GM19240 (cell line): Measurements from ENCODE around the gene NTMT1.

ENCODE experiments used
- DNase-seq: peaks from one replicate; pipeline ENCODE4 v3.0.0; 2011; ENCODE audit warnings: low spot score; ENCODE audit not compliant: insufficient read length

The NTMT1 gene

DNA sequence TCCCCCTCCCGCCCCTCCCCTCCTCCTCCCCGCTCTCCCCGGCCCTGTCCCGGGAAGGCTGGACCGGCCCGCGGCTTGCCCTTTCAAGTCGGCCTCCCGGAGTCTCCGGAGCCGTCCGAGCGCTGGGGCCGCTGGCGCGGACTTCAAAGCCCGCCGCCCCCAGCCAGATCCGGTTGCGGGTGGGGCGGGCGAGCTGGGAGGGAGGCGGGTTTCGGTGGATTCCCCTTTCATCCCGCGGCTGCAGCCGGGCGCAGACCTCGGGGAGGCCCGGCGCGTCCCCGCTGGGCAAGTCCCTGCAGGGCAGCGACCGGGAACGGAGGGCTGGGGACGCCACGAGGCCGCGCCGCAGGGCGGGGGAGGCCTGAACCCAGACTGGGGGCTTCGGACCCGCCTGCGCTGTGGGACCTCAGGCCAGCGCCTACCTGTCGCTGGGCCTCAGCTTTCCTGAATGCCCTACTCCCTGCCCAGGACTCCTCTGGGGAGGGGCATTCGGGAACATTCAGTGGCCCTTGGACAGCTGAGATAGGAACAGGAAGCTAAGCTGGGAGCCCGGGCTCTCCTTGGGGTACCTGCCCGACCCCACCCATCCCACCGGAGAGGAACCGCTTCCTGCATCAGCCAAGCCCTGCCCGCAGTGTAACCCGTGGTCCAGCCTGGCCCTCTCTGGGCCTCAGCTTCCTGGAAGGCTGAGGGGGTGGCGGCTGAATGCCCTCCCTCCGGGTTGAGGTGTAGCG lies 28.4 kb upstream of the NTMT1 start:
- no peak for DNase-seq

DNA sequence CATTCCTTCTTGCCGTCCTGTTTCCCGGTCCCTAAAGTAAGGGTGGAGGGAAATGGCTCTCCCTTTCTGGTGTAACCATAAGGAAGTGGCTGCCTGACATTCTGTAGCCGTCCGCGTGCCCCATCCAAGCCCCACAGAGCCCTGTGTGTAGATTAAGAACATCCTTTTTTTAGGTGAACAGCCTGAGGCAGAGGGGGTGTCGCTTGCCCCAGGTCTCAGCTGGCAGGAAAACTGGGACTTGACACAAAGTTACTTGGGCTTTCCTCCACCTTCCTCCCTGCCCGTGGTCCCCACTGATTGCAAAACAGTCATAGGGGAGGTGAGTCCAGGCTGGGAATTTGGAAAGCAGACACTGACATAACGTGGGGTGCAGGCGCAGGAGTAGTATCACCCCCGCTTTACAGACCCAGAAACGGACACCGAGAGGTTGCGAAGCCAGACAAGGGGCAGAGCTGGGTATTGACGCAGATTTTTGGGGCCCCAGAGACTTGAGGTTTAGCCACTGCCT lies 27.8 kb upstream of the NTMT1 start:
- DNase-seq: no peak

DNA sequence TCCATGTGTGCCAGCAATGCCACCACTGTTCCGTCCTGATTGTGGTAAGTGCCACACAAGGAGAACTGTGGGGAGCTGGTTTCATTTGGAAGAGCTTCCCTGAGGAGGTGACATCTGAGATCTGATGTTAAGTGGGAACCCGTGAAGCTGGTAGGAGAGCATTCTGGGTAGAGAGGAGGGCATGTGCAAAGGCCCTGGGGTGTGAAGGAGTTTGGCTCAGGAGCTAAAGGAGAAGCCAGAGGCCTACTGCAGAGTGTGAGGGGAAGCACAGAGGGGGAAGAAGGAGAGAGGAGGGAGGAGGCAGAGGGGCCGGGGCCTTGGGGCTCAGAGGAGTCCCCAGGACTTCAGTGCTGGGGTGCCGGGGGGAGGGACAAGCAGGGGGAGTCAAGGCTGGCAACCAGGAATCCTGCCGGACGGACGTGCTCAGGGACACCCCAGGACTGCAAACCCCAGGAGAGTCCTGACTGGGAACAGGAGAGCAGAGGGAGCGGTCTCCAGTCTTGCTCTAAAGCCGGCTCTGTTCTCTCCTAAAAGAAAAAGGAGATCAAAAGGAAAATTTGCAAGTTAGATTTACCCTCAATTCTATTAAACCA lies 24.8 kb upstream of the NTMT1 start:
- no peak for DNase-seq

DNA sequence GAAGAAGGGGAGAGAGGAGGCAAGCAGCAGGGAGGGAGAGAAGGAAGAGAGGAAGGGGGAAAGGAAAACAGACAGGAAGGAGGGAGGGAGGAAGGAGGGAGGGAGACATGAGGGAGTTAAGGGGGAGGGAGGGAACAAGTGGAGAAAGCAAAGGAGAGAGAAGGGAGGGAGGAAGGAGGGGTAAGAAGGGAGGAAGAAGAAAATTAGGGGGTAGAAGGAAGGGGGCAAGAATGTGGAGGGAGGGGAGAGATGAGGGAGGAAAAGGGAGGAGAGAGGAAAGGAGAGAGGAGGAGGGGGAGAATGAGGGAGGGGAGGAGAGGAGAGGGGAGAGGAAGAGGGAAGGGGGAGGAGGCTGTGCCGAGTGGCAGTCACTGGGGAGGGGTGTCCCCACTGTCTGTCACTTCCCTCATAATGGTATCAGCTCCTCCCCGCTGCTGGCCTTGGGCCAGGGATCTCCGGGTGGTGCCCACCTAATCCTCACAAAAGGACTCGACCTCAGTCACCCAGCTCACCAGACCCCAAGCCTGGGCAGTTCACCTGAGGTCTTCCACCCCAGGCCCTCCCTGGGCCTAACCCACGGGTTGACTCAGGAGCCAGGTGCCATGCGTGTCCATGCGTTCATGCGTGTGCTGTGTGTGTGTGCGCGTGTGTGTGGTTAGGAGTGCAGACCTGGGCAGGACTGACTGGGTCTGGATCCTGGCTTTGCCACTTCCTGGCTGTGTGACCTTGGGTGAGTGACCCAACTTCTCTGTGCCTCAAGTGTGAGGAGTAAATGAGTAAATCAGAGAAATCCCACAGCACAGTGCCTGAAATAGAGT lies 23.2 kb upstream of the NTMT1 start:
- no peak for DNase-seq

DNA sequence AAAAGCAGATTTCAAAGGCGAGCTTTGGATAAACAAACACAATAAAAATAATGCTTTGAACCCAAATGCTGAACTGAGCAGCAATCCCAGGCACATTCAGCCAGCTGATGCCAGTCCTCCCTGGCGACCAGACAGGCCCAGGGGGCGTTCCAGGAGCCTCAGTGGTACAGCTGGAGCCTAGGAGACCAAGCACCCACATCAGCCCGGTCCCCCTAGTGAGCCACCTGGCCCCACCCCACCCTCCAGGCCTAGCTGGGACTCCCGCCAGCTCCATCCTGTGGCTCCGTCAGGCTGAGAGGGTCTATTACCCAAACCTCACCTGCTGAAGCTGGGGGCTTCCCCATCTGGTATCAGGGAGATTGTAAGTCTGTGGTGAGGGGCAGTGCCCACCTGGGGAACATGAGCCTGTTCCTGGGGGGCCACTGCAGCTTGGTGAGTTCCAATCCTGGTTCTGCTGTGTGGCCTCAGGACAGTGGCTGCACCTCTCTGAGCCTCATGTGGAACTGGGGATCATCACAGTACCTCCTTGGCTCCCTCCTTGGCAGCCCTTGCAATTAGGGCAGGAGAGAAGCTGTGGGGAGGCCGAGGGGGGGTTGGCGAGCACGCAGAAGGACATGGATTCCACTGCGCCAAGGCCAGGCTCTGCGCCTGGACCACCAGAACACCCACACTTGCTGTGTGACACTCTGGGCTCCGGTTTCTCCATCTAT lies 21.8 kb upstream of the NTMT1 start:
- DNase-seq: no peak

DNA sequence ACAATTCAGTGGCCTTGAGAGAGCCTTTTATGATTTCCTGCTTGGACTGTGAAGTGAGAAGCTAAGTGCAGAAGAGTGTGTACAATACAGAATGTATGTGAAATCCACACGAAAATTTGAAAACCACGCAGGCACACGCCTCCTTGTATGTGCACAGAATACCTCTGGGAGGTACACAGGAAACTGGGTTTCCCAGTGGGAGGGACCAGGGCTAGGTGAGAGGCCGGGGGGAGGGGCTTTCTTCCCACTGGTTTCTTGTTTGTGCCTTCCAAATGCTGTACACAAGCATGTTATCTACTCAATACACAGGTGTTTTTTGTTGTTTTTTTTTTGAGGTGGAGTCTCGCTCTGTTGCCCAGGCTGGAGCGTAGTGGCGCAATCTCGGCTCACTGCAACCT lies 21.2 kb upstream of the NTMT1 start:
- DNase-seq: no peak

DNA sequence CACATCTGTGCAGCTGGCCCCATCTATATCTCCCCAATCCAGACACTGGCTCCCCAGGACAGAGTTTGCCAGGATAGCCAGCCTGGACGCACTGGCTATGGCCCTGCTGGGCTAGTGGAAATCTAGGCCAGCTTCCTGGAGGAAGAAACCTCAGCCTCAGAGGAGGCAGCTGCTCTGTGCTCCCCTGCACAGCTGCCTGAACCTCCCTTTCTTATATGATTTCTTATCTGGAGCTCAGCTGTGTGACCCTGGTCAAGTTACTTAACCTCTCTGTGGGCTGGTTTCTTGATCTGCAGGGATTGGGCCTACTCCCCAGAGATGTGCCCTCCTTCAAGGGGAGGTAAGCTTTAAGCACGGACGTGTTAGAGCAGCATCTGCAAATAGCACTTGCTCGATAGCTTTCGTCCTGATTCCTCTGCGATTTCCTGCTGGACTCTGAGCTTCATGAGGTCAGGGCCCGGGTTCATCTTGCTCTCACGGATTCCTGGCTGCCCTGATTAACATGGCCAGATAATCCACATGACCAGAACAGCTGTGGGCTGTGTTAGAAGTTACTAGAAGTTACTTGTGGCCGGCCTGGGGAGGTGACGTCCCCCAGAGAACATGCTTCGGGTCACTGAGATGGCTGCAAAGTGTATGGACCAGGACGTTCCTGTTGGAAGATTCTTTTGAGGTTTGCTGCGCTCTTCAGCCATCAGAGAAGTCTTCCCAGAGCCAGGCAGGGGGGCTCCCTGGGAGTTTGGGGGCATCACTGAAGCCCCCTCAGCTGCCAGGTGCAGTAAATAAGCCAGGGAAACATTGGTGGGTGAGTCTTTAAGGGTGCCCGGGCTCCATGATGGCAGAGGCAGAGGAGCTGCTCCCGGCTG lies 19.6 kb upstream of the NTMT1 start:
- no peak for DNase-seq

DNA sequence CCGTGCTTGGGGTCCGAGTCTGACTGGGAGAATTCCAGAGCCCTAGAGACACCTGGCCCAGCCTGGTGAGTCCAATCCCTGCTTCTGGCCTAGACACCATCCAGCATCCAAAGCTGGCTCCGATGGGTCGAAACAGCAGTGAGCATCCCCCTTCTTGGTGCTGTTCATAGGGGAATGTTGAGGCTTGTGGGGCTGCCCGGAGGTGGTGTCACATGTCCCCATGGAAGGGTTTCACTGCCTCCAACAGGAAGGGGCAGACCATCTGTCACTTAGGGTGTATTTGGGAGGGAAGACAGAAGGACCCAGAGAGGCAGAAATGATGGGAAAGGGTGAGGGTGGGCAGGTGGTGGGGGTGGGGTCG lies 19.0 kb upstream of the NTMT1 start:
- DNase-seq: no peak

DNA sequence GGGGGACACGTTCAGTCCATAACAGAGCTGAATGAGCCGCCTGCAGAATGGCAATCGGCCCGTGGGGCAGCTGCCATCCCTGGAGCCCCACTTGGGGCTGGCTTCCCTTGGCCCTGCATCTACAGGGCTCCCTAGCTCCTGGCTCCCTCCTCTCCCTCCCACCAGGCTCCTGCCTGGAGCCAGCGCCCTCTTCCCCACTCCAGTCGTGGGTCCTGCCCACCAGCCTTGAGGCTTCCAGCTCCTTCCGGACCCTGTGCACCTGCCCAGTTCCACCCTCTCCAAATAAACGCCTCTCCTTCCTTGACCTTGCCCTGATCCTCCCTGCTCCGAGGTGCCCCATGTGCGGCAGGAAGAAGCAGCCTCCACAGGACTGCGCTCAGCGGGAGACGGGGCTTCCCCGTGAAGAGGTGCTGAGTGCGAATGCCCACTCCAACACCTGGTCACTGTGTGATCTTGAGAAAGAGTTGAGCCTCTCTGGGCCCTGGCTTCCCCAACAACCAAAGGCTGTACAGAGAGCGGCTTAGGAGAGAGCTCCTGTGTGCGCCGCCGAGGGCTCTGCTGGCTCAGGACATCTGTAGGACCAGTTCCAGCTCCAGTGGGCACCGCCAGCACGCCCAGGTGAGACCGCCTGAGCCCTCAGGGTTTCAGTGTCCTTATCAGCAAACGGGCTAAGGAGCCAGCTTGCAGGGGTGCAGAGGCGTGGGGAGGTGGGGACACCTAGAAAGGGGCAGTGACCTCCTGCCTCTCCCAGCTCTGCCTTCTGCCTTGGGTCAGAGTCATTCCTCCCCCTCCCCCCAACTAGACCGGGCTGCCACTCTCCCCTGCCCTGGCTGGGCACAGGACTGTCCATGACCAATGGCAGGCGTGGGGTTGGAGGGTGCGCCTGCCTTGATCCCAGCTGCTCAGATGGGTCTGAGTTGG lies 17.1 kb upstream of the NTMT1 start:
- no peak for DNase-seq

DNA sequence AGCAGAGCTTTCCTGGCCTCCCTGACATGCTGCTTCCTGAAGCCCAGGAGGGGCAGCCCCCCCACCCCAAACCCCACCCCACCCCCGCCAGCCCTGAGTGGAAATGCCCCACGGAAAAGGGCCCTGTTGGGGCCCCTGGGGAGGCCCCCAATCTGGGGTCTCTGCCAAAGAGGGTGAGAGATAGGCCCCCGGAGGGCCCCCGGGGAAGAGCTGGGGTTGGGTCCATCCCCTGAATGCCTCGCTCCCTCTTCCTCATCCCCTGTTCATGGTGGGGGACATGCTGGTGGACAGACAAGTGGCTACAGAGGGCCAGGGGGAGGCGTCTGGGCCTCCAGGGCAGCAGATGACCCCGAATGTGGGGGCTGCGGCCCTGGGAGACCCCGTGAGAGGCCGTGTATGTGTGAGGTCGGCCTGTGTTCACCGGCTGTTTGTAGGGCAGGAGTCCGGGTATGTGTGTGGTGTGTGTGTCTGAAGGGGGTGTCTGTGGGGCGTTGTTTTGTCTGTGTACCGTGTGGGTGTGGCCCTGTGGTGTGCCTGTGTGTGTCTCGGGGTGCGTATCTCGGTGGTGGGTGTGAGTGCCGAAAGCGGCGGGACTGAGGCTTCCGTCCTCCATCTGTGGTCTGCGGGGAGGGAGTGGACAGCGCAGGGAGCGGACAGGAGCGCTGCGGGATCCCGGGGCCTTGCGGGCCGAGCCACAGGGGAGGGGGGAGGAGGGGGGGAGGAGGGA lies 16.3 kb upstream of the NTMT1 start:
- DNase-seq: no peak

DNA sequence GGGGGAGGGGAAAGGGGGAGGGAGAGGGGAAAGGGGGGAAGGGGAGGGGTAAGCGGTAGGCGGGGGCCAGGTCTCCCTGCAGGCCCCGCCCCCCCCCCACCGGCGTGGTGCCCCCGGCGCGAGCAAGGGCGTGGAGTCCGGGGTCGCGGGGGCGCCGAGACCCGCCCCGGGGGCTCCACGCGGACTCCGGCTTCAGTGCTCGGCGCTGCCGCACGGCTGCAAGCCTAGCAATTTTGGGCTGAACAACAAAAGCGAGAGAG lies 15.8 kb upstream of the NTMT1 start:
- no peak for DNase-seq

DNA sequence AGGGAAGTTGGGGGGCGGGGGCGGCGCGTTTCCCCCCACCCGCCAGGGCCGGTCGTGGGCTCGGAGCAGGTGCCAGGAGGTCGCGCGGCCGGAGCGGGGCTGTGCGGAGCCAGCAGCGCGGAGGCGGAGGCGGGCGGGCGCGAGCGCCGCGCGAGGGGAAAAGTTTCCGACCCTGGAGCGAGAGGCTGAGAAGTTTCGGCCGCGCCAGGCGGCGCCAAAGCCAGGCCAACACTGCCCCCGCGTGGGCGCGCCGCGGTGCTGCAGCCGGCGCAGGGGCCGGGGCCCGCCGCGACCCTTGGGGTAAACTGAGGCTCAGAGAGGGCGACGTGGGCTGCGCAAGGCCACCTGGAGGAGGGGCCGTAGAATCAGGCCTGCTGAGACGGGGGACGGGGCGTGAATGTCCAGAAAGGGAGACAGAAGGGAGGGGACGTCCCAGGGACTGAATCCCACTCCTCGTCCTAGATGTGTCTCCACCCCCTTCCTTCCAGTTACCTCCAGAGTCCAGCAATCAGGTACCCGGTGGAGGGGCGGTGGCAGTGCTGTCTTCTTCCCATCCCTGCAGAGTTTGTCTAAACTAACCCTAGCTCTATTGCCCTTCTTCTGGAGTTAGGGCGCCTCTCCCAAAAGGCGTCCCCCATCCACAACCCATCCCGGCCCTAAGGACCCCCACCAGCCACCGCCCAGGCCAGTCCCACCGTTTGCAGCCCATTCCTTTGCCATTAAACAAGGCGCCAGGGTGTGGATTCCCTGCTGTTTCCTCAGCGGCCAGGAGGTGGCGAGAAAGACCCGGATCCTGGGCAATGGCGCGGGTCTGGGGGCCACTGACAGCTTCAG lies 15.3 kb upstream of the NTMT1 start:
- DNase-seq: peak; percentile 80

DNA sequence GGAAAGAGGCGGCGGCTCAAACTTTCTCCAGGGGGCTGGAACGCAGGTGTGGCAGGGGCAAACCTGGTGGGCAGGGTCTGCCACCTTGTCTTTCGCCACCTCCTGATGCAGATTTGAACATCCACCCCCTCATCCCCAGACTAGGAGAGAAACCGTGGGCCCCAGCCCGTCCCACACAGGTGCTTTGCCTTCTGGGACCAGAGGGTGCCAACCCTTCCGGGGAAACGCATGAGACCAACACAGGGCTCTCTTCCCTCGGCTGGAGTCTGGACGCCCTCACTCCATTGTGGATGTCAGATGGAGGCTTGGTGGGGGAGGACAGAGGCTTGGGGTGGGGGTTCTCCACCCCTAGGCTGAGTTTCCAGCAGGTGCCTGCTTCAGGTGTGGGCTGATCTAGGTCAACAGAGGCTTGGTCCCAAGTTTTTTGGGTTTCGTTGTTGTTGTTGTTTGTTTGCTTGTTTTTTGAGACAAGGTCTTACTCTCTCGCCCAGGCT lies 14.6 kb upstream of the NTMT1 start:
- DNase-seq: no peak

DNA sequence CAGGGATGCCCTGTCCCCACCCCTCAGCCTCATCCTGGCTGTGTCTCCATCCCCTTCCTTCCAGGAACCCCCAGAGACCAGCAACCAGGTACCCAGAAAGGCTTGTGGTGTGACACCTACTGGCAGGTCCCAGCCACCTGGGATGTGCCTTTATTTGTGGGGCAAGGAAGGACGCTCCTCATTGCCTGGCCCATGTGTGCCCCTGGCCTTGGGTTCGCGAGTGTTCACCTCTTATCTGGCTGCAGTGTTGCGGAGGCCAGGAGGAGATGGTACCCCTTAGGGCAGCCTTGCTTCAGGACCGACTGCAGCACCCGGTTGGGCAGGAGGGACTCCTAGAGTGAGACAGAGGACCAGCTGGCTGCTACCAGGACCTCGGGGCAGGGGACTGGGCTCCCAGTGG lies 13.8 kb upstream of the NTMT1 start:
- no peak for DNase-seq

DNA sequence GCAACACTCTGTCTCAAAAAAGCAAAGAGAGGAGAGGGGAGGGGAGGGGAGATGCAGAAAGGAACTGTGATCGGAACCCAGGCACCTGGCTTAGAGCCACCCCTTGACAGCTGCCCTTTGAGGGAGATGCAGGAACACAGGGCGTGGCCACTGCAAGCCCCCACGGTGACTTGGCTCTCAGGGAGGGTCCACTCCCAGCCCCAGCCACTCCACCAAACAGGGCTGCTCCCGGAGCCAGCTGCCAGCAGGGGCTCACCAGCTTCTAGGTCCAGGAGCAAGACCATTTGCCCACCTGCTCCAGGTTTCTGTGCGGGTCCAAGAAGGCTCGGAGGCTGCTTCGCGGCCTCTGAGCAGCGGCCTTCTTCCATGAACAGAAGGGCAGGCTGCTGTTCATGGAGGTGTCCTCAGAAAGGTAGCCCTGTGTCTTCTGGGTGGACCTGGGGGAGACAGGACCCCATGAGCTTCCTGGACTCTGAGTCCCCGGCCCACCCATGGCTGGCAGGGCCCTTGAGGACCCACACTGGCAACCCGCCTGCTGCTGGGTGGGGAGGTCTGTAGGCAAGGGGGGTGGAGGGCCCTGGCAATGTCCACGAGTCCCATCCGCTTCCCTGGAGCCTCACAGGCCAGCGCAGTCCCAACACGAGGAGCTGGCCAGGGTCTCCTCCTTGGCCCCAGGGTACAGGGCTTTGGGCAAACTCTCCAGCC lies 13.0 kb upstream of the NTMT1 start:
- DNase-seq: no peak

DNA sequence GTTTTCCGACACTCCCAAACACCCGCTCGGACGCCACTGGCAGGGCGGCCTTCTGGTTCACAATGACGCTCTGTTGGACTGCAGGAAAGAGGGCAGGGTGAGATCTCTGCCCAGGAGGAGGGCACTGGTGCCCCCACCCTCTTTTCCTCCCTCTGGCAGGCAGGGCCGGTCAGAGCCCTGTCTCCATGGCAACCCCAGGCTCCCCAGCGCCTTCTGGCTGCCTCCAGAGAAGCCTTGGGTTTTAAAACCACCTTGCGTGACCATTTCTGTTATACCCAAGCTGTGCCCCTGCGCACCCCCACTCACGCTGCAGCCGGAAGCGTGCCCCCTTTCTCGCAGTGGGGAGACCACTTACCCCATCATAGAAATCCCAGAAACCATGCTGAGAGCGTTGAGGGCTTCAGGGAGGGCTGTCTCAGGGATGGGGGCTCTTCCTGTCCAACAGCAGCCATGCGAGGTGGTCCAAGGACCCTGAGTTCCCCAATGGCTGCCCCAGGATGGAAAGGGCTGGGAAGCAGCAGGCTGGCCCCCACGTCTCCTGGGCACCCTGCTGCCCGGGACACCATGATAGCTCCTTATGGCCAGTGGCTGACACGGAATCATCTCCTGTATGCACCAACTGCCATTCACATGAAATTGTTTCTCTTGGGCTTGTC lies 12.3 kb upstream of the NTMT1 start:
- DNase-seq: no peak

DNA sequence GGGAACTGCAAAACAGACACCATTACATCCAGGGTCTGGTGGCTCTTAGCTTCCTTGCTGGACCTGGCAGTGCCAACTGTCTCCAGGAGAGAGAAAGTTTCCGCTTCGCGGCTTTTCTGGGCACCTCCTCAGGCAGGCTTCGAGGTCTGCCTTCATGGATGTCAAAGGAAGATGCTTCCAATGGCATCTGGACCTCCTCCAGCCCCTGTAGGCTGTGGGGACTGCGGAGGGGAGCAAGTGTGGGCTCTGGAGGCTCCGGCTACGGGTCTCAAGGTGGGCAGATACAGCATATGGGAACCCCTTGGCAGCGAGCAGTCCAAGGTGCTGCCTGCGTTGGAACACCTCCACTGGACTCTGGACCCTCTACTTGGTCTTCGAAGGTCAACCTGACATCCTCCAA lies 11.0 kb upstream of the NTMT1 start:
- no peak for DNase-seq
